Stimulated activated CD8-positive, alpha-beta memory T cell treated with anti-CD3 and anti-CD28 coated beads, Interleukin-12 subunit alpha, Interleukin-12 subunit beta, amount 100 ng/mL, for 1 hour (primary cell): Measurements from ENCODE around the gene HSPG2.
"Not testable (repeated sequence)": the region's sequence is repeated elsewhere in the genome, so short reads cannot be mapped to it uniquely, and the experiment has no call there.

Experiments
- DNase-seq: peaks from one replicate; pipeline ENCODE4 v3.0.0-alpha.2; 2020; ENCODE audit warnings: low read depth

HSPG2 gene

DNA sequence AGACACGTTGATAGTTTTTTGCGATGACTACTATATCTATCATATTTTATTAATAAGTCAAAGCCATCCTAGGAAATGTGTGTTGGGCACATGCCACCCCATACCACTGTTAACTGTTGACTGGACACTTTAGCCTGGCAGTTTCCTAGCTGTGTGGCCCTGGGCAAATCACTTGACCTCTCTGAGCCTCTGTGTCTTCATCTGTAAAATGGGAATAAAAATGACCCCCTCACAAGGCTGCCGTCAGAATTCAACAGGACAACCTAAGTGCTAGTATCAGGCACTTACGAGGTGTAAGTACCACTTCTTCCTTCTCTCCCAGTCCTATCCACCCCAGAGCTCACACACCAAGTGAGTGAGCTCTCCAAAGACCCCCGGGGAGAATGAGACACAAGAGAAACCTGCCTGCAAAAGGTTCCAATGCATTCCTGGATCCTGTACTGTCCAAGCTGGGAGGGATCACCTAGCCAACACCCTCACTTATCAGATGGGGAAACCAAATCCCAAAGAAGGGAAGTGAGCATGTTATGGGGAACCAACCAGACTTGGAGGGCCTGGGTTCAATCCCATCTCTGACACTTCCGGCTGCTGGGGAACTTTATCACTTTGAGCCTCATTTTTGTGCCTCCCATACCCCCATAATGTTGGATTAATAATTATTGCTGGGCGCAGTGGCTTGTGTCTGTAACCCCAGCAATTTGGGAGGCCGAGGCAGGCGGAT is 24.9 kb downstream of the HSPG2 start:
- DNase-seq: no peak

DNA sequence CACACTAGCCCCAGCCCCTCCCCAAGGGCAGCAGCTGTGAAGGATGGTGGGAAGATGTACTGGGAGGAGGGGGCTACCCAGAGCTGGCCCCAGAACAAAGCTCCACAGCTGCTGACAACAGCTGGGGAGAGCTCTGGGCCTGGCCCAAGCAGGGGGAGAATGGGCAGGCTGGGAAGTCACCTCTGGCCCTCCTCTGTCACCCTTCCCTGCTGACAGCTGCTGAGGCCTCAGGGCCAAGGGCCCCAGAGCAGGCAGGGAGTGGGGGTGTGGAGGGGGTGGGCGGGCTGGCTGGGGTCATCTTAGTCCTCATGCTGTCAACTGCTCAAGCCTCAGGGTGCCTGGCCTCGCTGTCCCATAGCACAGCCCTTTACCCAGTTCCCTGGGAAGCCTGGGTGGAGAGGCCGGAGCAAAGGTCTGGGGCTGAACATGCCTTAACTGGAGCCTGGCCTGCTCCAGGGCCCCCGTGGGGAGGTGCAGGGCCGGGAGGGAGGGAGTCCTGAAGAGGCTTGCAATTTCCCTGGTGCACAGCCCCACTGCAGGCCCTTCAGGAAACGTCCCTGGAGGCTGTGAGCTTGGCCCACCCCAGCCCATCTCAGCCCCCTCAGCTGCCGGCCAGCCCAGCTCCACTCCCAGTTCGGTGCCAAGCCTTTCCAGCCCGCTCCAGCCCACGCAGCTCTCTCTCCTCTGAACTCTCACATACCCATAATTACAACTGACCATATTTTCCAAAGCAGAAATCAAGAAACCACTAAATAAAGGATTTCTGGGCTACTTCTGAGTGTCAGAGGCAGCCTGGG is 25.7 kb downstream of the HSPG2 start:
- no peak for DNase-seq

DNA sequence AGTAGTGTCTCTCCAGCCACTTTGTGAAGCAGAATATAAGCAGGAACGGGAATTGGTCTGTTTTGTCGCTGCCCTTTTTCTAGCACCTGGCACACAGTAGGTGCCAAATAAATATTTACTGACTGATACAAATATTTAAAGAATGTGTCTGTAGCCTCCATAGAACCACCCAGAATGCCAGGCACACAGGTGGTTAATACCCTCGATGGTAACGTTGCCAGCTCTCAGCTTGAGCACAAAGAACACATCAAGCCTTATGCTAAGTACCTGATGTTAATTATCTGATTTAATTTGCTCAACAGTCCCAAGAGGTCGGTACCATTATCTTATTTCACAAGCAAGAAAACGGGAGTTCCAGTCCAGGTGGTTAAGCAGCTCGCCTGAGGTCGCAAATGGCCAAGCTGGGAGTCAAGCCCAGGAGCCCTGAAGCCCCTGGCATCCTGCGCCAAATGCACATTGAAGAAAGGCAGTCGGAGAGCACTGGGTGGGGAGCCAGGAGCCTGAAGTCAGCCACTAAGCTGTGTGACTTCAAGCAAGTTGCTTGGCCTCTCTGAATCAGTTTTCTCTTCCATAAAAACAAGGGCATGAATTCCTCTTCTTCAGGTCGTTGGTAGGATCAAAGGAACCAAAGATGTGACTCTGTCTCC is 26.4 kb downstream of the HSPG2 start:
- DNase-seq: no peak

DNA sequence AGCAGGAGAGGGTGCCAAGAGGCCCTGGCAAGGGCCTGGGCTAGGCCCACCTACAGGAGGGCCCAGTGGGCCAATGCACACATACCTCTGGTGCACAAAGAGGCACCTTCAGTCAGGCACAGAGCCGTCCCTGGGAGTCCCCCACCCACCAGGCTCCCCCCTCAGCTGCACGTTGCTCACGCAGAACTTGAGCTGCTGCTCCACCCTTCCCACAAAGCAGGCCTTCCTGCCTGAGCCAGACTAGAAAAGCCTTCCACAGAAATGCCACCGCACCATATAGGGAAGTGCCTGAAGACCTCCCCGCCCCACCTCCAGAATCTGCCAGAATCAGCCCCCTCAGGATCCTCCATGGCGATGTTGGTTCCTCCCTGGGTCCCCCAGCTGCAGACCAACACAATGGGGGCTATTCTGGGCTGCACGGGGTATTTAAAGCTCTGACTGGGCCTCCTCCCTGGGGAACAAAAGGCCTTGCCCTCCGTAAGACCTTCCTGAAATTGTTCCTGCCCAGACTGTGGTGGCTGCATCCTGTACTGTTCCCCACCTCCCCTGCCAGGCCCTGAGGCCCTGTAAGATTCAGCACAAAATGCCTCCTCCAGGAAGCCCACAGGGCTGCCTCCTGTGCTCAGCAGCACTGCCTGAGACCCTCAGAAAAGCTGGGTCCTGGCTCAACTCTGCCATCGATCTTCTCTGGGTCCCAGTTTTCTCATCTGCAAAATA is 27.2 kb downstream of the HSPG2 start:
- no peak for DNase-seq

DNA sequence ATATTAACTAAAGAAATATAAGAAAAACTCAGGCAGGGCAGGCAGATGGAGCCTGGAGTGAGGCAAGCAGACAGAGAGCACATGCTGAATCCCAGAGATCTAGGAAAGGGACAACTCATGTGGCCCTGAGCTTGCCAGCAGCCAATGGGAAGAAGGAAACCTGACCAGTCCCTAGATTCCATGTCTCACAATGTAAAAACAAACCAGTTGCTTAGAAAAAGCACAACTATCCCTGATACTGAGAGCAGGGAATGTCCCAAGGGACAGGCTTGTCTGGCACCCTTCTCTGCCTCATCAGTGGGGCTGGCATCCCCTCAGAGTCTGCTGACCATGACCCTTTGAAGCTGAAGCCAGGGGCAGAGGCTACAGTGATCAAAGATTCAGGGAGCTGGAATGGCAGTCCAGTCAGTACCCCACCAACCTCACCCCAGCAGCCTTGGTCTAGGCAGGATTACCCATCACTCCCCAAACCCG is 27.8 kb downstream of the HSPG2 start:
- DNase-seq: no peak

DNA sequence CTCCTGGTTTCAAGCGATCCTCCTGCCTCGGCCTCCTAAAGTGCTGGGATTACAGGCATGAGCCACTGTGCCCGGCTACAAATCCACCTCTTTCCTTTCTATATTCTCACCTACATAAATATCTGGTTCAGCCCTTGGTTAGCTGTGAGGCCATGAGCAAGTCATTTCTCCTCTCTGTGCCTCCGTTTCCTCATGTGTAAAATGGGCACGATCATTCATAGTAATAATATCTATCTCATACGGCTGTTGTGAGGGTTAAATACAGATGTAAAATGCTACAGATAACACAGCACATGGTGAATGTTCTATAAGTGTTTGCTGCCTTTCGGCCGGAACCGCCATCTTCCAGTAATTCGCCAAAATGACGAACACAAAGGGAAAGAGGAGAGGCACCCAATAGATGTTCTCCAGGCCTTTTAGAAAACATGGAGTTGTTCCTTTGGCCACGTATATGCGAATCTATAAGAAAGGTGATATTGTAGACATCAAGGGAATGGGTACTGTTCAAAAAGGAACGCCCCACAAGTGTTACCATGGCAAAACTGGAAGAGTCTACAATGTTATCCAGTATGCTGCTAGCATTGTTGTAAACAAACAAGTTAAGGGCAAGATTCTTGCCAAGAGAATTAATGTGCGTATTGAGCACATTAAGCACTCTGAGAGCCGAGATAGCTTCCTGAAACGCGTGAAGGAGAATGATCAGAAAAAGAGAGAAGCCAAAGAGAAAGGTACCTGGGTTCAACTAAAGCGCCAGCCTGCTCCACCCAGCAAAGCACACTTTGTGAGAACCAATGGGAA is 29.2 kb downstream of the HSPG2 start:
- not testable (repeated sequence) for DNase-seq

DNA sequence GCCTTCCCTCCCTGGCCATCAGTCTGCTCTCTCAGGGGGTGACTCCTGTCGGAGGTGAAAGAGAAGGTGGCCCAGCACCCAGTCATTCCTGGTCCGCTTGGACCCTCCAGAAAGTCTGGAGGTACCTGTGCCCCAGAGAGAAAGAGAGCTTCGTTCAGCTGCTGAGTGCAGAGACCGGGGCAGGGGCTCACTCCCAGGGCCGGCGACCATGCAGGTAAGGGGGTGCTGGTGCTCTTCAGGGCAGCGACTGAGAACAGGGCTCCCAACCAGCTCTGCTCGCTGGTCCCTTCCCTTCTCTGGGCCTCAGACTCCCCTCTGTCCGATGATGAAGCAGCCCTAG is 30.1 kb downstream of the HSPG2 start:
- DNase-seq: no peak

DNA sequence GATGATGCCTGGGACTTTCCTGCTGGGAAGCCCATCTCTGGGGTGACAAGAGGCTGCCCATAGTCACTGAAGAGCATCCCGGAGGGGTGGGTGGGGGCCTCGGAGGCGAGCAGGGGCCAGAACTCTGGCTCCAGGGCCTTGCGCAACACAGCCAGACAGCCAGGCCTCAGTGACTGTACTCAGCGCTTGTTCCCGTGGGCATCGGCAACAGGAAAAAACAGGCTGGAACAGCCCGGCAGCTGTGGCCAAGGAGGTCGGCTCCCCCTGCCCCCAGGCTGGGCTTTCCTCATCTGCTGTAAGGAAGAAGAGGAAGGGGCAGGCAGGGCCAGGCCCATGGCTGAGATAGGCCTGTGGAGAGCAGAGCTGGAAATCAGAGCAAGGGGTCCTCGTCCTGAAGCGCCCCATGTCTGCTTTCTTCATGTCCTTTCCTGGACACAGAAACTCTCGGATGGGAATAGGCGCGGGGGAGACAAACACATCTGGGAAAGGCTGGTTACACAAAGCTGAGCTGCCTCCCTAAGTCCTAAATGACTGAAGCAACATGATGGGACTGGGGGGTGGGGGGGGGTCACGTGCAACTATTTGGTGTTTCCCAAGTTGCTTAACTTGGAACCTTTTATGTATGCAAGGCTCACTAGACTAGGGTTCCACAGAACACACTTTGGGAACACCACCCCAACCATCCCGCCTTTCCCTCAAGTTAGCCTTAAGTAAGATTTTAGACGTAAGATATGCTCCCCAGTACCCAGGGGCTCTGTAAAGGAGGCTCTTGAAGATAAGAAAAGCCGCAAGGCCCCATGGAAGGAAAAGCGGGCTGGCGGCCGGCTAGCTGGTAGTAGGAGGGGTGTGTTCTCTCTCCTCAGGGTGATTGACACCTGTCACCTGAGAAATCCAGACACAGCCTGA is 30.7 kb downstream of the HSPG2 start:
- no peak for DNase-seq

DNA sequence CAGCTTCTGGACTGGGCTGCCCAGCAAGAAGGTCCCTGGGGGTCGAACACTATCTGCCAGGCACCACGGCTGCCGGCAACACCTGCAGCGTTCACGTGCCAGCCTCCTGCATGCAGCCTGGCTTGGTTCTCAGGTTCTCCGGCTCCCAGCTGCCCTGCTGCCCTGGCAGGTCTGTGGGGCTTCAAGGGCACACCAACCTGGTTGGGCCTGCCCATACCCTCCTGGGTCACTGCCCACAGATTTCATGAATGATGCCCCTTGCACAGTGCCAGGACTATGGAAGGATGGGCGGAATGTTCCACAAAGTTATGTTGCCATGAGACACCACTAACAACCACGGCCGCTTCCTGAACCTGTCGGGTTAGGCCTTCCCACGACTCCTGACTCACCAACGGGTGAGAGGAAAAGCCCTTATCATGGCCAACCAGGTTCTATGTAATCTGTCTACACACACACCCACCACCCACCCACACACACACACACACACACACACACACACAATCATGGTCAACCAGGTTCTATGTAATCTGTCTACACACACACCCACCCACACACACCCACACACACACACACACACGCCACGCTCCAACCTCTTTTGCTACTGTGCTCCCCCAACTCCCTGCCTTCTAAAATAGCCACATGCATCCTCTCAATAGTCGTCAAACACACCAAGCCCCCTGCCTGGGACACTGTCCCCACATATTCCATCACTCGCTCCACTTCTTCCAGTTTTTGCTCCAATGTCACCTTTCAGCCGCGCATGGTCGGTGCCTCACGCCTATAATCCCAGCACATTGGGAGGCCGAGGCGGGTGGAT is 32.2 kb downstream of the HSPG2 start:
- DNase-seq: no peak

DNA sequence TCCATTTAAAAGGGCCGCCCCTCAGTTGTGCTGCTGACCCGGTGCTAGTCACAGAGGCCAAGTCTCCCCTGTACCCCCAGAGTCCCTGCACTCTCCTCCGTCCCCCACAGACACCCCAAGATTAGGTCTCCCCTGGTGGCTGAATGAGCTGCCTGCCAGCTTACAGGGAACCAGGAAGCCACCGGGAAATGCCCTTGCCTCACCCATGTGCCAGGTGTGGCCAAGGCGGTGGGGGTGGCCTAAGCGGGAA is 32.7 kb downstream of the HSPG2 start:
- no peak for DNase-seq

DNA sequence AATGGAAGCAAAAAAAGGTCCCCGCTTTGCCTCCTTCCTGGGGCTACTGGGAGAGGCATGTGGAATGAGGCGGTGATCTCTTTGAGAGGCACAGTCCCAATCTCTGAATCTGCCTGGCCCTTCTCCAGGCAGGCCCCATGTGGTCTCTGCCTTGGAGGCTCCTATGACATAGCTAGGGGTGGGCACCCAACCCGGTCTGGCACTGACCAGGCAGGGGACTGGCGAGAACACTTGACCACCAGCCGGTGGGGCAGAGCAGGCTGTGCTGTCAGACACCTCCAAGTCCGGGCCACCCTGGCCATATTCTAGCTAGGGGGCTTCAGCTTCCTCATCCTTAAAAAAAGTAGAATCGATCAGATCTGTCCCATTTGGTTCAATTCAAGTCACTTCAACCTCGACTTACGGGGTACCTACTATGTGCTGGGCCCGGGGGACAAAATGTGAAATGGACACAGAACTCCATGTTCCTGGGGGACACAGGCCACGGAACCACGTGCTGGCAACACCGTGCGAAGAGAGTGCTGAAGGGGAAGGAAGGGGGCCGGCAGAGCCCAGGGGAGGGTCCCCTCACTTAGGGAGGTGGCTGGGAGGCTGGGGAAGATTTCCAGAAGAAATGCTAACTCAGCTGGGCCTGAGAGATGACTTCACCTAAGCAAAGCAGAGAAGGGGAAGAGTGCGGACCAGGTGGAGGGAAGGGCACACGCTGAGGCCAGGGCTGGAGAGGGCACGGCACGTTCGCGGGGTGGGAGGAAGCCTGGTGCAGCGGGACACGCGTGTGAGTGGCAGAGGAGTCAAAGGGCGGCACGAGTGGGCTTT is 33.3 kb downstream of the HSPG2 start:
- DNase-seq: no peak

DNA sequence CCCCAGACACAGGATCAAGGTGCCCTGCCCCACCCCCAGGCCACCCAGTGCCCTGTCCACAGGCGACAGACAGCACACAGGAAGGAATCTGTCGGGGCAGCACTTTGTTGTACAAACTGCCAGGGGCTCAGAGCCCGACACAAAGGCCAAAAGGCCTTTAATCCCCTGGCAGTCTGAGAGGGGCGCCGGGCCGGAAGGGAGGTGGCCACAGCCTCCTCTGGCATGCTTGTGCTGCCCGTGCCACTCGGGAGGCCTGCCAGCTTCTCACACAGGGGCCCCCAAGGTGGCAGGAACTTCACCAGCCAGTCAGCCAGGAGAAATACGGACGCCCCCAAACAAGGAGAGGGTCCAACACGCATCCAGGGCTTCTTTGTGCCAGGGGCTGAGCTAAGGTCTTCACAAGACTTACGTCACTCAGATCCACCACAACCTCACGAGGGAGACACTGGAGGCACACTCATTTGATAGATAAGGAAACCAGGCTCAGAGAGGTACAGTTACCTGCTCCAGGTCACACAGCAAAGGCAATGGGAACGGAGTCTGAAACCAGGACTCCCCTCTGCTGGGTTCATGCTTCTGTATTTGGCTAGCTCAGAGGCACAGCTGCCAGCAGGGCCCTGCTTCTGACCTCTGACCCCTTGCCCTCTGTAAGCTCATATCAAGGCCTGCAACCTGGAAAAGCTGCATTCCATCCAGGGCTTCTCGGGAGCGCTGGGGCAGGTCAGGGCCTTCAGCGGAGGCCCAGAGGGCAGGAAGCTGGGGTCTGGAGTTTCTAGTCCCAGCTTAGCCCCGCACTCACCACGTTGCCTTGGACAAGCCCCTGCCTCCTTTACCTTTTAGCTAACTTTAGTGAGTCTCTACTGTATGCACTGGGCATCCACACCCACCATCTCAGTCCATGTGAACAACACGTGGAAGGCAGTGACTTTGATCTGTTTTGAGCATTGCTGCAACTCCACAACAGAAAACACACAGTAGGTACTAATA is 34.8 kb downstream of the HSPG2 start:
- no peak for DNase-seq

DNA sequence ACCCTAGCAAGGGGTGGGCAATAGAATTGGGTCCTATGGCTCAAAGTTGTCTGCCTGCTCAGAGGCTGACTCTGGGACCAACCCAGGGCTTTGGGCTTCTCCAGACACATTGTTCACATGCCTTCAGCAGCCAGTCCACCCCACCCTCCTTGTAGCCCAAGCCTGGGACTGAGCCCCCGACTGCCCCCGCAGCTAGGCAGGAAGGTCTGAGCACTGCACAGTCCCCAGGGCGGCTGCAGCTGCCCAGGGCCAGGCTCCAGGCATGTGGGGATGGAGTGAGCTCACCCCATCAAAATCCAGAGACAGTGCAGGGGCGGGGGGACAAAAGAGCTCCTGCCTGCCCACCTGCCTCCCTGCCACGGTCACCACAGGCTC is 35.6 kb downstream of the HSPG2 start:
- DNase-seq: no peak

DNA sequence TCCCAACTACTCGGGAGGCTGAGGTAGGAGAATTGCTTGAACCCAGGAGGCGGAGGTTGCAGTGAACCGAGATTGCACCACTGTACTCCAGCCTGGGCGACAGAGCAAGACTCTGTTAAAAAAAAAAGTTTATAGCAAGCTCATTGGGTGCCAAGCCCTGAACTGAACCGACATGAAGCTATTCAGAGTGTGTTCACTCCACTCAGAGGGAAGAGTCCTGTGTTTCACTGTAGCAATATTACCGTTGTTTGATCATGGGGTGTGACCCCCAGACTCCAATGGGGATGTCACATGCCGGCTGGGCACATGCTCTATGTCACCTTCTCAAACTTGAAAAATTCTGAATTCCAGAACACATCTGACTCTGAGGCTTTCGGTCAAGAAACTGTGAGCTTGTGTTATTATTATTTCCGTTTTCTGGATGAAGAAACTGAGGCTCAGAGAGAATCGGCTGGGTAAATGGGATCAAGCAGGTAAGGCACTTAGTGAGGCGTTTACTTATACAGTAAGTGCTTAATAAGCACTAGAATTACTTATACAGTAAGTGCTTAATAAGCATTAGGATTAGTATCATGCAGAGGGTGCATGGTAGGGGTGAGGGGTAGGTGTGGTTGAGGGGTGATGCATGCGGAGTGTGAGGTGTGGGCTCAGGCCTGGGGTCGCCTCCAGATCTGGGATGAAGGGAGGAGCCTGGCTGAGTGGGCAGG is 36.2 kb downstream of the HSPG2 start:
- DNase-seq: no peak

DNA sequence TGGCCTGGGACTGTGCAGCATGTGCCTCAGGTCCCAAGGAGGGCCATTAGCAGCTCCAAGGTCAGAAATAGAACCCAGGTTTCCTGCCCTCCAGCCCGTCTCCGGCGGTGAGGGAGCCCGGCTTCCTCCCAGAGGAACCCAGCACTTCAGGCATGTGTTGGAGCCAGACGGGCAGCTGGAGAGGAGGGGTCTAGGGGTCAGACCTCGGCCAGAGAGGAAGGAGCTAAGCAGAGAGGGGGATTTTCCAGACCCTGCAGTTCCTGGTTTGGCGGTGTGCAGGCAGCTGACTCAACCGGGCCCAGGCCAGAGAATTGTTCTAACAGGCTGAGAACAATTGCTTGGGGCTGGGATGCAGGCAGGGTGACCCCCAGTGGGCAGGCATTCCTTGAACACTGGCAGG is 37.1 kb downstream of the HSPG2 start:
- no peak for DNase-seq

DNA sequence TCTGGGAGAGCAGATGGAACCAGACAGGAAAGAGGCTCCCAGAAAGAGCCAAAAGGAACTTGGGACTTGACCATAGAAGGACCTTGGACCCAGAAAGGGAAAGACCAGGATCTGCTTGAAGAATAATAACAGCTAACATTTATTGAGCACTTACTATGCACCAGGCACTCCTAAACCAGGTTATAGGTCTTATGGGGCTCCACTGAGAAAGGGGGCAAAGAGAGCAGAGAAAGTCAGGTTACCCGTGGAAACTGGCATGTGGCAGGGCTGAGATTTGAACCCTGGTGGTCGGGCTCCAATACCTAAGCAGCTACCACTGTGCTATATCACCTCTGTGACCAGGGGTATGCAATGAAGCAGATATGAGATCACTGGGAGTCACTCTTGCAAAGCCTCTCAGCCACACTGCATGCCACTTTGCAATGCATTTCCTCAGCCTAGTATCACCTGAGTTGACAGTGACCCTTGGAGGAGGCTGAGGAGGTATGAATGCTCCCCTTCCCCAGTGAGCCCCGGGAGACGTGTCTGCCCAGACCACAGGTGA is 37.8 kb downstream of the HSPG2 start:
- no peak for DNase-seq
